Measurements from ENCODE around the gene ZNF841.
"Not testable (repeated sequence)": the region's sequence is repeated elsewhere in the genome, so short reads cannot be mapped to it uniquely, and the experiment has no call there.

ZNF841 gene

DNA sequence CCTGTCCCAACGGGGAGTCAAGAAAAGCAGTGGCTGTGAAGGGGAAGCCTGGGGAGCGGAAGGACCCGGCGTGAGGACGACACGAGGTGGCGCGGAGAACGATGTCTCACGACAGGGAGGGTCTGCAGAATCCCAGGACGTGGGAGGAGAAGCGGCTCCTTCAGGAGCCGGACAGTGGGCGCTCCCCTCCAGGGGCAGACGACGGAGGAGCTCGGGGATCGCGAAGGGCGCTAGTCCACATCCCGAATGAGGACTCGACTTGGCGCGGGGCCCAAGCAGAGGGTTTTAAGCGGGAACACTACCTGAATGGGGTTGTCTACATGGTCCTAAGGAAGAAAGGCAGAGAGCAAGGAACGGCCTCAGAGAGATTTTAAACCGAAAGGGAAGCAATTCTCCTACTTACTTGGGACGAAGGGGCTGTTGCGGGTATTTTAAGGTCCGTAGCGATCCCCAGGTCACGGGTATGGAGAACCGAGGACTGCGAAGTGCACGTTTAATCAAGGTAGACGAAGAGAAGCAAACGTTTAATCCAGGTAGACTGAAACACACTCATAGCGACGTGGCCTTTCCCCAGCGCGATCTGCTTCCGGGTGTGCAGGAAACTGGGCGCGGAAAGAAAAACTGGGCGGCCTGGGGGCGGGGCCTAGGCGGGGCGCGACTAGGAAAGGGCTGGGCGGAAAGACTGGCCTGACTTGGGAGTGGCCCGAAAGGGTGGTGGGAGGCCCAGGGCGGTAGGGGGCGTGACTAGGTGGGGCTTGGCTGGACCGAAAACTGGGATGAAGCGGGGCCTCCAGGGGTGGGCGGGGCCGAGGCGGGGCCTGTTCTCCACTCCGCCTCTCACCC lies at the start of gene ZNF841:
Gene ZNF841, minus strand, starts transcription at position 594 of the 843 bp plus-strand sequence. CDS start 10,964 bp downstream, outside the sequence.
- ATAC-seq: peak; percentile 99

- no peak for ATAC-seq
These were observed 46.5 kb upstream of the ZNF841 start for GRCh38 chr19:52142001-52142595.

- no peak for ATAC-seq
These were observed 45.6 kb upstream of the ZNF841 start for GRCh38 chr19:52141203-52141602.

GRCh38 chr19:52140032-52140710 lies 44.6 kb upstream of the ZNF841 start:
- peak; percentile 96 to 97 for ATAC-seq

- peak; percentile 77 to 79 for ATAC-seq
These were observed 43.9 kb upstream of the ZNF841 start, which contains the start of gene ZNF616 for GRCh38 chr19:52139252-52140031. ZNF616 (minus strand) TSS chr19:52139938; CDS start chr19:52130512, 9,426 bp downstream.

DNA sequence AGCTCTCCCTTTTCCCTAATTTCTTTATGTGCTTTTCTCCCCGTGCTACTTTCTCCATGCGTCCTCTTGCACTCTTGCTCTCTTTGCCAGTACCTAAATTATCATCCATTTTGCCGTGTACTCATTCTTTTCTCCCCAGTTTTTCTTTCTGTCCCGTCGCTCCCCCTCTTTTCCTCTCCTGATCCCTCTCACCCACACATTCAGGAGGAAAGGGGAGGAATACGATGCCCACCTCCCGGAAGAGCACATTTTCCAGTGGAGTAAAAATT lies 43.4 kb upstream of the ZNF841 start:
- ATAC-seq: no peak

DNA sequence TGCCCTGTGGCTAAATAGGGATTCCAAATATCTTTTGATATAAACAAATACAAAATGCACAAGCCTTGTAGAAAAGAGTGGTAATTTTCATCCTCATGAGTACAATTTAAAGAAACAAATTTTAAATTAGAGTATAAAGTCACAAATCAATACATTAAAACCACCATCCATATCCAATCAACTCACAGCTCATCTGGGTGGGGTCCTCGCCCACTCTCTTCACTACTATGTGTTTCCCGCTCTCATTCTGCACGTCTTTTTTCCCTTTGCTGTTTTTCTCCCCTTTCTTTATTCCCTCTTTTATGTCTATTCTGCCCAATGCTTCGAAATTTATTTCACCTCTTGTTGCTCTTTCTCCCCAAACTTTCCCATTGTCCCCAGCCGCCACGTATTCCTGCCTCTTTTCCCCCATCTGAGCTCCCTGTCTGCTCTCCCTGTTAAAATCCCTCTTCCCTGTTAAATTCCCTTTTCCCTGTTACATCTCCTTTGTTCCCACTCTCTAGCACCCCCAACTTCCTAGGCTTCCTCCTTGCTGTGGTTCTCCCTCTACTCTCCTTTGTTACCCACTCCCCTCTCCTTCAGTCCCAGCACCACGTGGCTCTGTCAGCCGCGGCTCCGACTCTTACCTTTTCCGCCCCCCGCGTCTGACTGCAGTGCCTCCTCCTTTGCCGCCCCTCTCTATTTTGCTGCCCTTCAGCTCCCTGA lies 42.9 kb upstream of the ZNF841 start:
- ATAC-seq: no peak

- no peak for ATAC-seq
These were observed 24.7 kb upstream of the ZNF841 start for GRCh38 chr19:52120286-52120685.

DNA sequence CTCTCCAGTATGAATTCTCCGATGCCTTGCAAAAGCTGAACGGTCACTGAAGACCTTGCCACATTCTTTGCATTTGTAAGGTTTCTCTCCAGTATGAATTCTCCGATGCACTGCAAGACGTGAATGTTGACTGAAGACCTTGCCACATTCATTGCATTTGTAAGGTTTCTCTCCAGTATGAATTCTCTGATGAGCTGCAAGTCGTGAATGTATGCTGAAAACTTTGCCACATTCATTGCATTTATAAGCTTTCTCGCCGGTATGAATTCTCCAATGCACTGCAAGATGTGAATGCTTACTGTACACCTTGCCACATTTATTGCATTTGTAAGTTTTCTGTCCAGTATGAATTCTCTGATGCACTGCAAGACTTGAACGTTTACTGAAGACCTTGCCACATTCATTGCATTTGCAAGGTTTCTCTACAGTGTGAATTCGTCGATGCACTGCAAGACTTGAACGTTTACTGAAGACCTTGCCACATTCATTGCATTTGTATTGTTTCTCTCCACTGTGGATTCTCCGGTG lies 20.0 kb upstream of the ZNF841 start:
- ATAC-seq: no peak

DNA sequence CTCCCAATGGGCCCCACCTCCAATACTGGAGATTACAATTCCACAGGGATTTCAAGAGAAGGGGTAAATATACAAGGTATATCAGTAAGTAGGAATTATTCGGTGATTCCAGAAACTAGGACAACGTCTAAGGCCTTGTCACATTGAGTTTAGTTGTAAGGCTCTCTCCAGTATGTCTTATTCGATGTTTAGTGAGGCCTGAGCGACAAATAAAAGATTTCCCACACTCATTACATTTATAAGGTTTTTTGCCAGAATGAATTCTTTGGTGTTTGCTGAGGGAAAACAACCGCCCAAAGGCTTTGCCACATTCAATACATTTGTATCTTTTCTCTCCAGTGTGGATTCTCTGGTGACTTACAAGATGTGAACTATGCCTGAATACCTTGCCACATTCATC lies 19.1 kb upstream of the ZNF841 start:
- no peak for ATAC-seq

- ATAC-seq: no peak
These were observed 17.1 kb upstream of the ZNF841 start for GRCh38 chr19:52112624-52113023.

DNA sequence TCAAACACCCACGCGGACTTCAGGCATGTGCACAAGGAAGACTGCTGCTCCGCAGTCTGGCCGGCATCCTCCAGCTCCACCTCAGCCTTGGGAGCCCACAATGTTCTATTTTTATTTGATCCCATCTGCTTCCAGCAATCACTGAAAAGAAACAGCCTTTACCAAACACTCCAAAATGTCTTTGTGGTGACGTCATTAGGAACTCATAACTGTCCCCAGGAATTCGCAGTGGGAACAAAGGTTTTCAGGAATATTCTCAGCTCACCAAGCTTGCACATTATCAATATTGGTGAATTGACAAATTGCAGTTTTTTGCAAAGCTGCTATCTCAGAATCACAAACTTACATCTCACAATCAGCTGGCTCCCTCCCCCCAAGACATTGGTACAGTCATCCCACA lies 15.2 kb upstream of the ZNF841 start:
- no peak for ATAC-seq

- ATAC-seq: no peak
These were observed 7.2 kb upstream of the ZNF841 start for GRCh38 chr19:52102782-52103181.

DNA sequence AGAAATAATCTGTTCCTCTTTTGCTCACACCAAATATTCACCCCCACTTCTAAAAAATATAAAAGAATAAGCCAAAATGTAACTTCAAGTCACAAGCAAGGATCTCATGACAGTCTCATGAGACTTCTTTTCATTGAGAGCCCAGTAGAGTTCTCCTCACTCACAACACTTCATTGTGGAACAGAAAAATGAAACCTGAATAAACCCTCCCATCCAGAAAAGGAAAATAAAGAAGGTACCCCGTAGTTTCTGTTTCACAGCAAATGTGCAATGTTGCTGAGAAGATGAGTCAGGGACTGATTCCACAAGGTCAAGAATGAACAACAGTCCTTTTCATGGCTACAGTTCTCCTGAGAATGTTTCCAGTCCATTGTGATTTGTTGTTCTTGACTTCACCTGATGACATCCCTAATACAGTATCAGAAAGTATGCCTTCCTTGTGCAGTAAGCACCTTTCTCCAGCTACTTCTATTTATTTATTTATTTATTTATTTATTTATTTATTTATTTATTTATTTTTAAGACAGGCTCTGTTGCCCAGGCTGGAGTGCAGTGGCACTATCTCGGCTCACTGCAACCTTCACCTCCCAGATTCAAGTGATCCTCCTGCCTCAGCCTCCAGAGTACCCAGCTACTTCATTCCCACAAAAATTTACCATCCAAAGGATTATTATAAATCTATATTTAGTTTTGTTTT lies 6.4 kb upstream of the ZNF841 start:
- no peak for ATAC-seq

DNA sequence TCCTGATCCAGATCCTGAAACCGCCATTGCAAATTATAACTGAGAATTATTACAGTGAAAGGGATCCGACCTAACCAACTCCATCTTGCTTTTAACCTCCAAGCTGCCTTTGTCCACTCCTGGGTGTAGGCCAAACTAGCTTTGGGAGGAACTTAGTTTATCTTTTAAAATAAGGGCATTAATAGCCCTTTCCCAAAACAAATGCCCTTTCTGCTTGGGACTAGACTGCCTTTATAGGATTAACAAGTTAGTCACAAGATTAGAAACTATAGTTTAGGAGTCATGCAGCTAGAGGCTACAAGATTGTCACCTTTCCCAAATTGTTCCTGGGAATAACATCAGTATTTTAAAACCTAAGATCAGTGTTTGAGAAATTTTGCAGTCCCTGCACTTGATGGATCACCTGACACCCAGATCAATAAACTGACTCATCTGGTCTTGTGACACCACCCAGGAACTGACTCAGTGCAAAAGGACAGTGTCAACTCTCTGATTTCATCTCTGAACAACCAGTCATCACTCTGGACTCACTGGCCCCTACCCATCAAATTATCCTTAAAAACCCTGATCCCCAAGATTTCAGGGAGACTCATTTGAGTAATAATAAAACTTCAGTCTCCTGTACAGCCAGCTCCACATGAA lies 4.1 kb upstream of the ZNF841 start:
- no peak for ATAC-seq

GRCh38 chr19:52096416-52096815 lies 851 bp upstream of the ZNF841 start:
- ATAC-seq: not testable (repeated sequence)

GRCh38 chr19:52094526-52095130 lies 937 bp downstream of the ZNF841 start:
- no peak for ATAC-seq

- ATAC-seq: no peak
These were observed 9.1 kb downstream of the ZNF841 start for GRCh38 chr19:52086481-52086880.

DNA sequence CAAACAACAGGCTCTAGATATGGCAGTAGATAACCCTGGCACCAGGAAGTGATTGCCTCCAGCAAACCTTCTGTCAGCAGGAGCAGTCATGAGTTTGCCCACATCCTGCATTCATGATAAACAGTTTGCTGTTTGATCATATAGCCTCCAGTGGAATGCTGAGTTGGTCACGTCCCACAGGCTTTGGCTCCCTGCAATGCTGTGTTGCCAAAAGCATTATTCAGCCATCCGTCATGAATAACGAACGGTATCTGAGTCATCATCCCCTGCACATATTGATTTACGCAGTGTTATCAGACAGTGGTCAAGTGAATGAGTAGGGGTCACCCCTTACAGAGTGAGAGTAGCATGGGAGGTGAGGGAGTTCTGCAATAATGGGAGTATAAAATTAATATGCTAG lies 25.1 kb downstream of the ZNF841 start:
- ATAC-seq: no peak

- no peak for ATAC-seq
These were observed 25.9 kb downstream of the ZNF841 start for GRCh38 chr19:52069653-52070052.

Data from activated CD4-positive, CD25-positive, alpha-beta regulatory T cell treated with anti-CD3 and anti-CD28 coated beads, Interleukin-2, amount 50 U/mL, for 24 hours (primary cell).